GM21526 (cell line): Measurements from ENCODE around the gene SHANK2.
"Not testable (repeated sequence)": the region's sequence is repeated elsewhere in the genome, so short reads cannot be mapped to it uniquely, and the experiment has no call there.

Experiments
- ATAC-seq: cut with Tn5 transposase; IDR thresholded peaks from one replicate; pipeline ENCODE4 v1.9.1; 2021; ENCODE audit warnings: moderate library complexity; ENCODE audit not compliant: unreplicated experiment, low FRiP score

Gene SHANK2

GRCh38 chr11:71246559-71246958 is 5.8 kb downstream of the SHANK2 start:
- no peak for ATAC-seq

GRCh38 chr11:71245601-71246391 is 6.6 kb downstream of the SHANK2 start:
- ATAC-seq = no peak

GRCh38 chr11:71244116-71244810 is 8.1 kb downstream of the SHANK2 start:
- ATAC-seq = no peak

GRCh38 chr11:71242391-71242790 is 10.0 kb downstream of the SHANK2 start:
- no peak for ATAC-seq

GRCh38 chr11:71241721-71242259 is 10.6 kb downstream of the SHANK2 start:
- no peak for ATAC-seq

- no peak for ATAC-seq
Measured at GRCh38 chr11:71240865-71241691, 11.3 kb downstream of the SHANK2 start.

- ATAC-seq = no peak
Measured at GRCh38 chr11:71240061-71240690, 12.2 kb downstream of the SHANK2 start.

GRCh38 chr11:71239581-71239980 is 12.8 kb downstream of the SHANK2 start:
- no peak for ATAC-seq

- ATAC-seq = no peak
Measured at GRCh38 chr11:71238941-71239340, 13.4 kb downstream of the SHANK2 start.

GRCh38 chr11:71238285-71238875 is 14.0 kb downstream of the SHANK2 start:
- no peak for ATAC-seq

GRCh38 chr11:71237853-71238252 is 14.5 kb downstream of the SHANK2 start:
- ATAC-seq = no peak

- no peak for ATAC-seq
Measured at GRCh38 chr11:71236836-71237475, 15.4 kb downstream of the SHANK2 start.

- ATAC-seq = no peak
Measured at GRCh38 chr11:71235719-71236118, 16.7 kb downstream of the SHANK2 start.

- not testable (repeated sequence) for ATAC-seq
Measured at GRCh38 chr11:71233896-71234852, 18.2 kb downstream of the SHANK2 start.

- ATAC-seq = no peak
Measured at GRCh38 chr11:71232364-71232763, 20.0 kb downstream of the SHANK2 start.

- no peak for ATAC-seq
Measured at GRCh38 chr11:71228961-71229360, 23.4 kb downstream of the SHANK2 start.

- no peak for ATAC-seq
Measured at GRCh38 chr11:71227058-71227659, 25.2 kb downstream of the SHANK2 start.
